DMS53 treated with DMSO at 0.1 percent for 48 hours (cell line): ENCODE results near the gene CDC45.

Experiments
- DNase-seq: peaks from one replicate; lab custom pipeline; 2025; ENCODE audit not compliant: unreplicated experiment; lab: John Stamatoyannopoulos, UW

The CDC45 gene

GRCh38 chr22:19492504-19493174 is 12.9 kb downstream of the CDC45 start:
- DNase-seq, result no peak

DNA sequence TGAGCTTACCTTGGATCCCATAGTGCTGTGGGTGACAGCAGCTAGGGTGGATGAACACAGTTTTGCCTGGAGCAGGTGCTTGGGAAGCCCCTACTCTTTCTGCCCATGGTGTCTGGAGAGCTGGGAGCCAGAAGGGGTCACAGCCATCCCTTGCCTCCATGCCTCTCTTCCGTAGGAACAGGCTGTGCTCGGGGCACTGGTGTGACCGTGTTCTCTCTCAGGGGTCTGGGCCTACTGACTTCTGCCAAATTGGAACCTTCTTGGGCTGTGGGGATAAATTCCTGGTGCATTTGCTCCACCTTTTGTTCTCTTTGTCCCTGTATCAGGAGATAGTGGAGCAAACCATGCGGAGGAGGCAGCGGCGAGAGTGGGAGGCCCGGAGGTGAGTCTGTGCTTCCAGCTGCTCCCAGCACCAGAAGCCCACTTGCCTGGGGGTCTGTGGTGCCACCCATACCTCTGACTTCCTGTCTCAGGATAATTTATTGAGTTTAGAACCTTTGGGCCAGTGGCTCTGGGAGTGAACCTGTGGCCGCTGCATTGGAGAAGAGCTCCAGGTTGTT is 14.4 kb downstream of the CDC45 start:
- no peak for DNase-seq

DNA sequence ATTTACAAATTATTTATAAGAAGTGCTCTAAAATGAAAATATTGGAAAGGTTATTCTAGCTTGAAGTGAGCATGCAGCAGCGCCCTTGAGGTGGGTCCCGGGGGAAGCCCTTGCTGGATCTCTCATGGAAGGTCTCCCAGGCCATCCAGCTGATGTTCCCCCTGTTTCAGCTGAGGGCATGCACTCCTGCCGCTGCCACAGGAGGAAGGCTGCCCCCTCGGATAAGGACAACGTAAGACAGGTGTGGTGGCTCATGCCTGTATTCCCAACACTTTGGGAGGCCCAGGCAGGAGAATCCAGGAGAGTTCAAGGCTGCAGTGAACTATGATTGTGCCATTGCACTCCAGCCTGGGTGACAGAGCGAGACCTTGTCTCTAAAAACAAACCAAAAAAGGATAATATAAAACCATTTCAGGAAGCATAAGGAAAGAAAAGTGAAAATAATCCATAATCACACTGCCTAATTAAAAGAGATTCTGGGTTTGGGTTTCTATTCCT is 15.0 kb downstream of the CDC45 start:
- DNase-seq, result no peak

DNA sequence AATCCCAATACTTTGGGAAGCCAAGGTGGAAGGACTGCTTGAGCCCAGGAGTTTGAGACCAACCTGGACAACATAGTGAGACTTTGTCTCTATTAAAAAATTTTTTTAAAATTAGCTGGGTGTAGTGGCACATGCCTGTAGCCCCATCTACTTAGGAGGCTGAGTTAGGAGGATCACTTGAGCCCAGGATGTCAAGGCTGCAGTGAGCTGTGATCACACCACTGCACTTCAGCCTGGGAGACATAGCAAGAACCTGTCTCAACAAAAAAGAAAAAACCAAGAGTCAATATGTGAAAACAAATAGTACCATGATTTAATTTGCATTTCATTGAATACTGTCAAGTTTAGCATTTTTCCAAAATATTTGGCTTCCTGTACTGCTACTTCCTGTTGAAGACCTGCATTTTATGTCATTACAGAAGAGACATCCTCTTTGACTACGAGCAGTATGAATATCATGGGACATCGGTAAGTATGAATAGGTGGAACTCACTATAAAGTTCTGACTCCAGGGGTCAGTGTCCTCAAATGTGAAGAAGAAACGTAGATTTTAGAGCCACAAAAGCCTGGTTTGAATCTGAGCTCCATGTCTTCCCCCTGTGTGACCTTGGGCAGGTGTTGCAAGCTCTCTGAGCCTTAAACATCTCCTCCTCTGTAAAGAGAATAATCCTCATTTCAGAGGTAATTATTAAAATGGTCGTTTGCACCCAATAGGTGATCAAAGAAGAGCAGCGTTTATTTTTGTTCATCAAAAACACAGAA is 16.0 kb downstream of the CDC45 start:
- no peak for DNase-seq

GRCh38 chr22:19496324-19496630 is 16.6 kb downstream of the CDC45 start:
- no peak for DNase-seq

GRCh38 chr22:19497245-19497644 is 17.5 kb downstream of the CDC45 start:
- no peak for DNase-seq

GRCh38 chr22:19498154-19498865 is 18.6 kb downstream of the CDC45 start:
- DNase-seq, result no peak

DNA sequence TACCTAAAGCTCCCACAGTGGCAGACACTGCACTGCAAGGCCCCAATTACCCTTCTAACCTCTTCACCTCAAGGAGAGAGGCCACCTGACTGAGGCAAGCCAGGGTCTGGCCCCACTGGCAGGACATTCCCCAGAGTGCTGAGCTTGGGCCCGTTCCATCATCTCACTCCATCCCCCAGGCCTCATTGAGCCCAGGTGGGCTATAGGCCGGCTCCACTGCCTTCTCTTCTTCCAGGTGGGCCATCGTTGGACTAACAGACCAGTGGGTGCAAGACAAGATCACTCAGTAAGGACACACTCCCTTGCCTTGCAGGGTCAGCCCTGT is 19.1 kb downstream of the CDC45 start:
- DNase-seq, result no peak

GRCh38 chr22:19499236-19499879 is 19.6 kb downstream of the CDC45 start:
- no peak for DNase-seq

DNA sequence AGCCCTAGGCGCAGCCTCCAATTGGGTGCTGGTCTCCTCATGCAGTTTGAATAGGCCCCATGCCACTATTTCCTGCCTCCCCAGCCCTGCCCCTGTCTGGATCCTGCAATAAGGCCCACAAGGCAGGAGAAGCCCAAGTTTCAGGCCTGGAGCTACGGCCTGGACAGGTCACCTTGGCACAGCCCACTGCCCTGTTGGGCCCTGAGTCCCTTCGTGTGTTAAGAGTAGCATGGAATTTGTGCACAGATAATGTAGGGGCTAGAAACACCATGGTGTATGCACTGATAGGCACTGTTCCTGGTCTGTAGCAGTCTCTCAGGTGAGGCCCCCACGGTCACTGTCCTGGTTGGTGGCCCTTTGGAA is 20.1 kb downstream of the CDC45 start:
- no peak for DNase-seq

GRCh38 chr22:19501897-19502447 is 22.3 kb downstream of the CDC45 start:
- no peak for DNase-seq

DNA sequence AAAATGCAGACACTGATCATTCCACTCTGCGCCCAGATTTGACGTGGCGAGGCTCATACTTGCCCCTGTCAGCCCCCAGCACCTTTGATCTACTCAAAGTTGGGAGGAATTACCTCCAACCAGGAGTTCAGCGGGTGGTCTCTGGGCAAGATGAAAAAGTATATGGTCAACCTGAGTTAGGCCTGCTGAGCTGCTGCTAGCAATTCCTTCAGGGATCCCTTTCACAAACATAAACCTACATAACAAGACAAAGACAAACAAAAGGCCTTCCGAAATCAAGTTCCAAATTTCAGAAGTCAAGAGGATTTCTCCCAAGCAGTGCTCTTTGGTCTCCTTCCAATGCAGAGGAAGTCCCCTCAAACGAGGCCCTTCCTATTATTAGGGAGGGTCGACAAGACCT is 23.6 kb downstream of the CDC45 start:
- DNase-seq, result no peak

- DNase-seq, result no peak
These were observed 24.1 kb downstream of the CDC45 start for GRCh38 chr22:19503869-19504268.

GRCh38 chr22:19504900-19505734 is 25.4 kb downstream of the CDC45 start:
- DNase-seq, result no peak

DNA sequence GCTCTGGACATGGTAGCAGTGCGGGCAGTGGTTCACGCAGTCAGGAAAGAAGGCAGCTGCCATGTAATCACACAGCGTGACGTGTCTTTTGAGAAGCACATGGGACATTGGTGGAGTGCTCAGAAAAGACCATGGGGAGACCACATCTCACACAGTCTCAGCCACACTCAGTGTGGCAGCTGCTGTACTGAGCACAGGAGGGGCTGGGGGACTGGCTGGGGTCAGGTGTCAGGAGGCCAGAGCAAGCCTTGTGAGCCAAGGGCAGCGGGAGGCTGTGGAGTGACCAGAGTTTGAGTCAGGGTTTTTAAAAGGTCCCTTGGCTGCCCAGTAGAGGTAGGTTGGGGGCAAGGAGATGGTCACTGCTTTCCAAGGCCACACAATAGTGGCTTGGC is 26.0 kb downstream of the CDC45 start:
- no peak for DNase-seq

DNA sequence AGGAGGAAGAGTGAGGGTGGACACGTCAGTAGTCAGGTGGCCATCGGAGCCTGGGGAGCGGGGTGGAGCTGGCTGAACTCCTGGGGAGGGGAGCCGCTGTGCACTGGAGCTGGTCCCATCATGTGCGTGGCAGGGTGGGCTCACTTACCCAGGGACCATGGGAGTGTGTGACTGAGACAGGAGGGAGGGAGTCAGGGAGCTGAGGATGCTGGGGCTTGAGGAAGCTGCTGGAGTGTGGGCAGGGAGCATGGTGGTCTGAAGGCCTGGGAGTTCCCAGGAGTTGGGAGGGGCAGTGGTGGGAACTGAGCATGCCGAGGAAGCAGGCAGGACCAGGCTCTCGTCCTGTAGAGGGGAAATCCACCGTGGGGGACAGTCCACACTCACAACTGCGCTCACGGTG is 26.5 kb downstream of the CDC45 start:
- DNase-seq, result no peak

DNA sequence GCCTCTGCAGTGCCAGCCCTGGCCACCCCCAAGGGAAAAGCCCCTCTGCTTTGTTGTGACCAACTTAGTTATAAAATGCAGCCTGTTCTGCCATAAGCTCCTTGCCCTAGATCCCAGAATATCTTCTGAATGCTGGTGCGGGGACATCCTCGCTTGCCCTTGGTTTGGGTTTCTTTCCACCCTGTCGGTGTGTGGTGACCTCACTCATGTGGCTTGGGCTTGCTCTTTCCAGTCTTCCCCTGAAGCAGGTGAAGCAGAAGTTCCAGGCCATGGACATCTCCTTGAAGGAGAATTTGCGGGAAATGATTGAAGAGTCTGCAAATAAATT is 27.8 kb downstream of the CDC45 start:
- DNase-seq, result no peak

DNA sequence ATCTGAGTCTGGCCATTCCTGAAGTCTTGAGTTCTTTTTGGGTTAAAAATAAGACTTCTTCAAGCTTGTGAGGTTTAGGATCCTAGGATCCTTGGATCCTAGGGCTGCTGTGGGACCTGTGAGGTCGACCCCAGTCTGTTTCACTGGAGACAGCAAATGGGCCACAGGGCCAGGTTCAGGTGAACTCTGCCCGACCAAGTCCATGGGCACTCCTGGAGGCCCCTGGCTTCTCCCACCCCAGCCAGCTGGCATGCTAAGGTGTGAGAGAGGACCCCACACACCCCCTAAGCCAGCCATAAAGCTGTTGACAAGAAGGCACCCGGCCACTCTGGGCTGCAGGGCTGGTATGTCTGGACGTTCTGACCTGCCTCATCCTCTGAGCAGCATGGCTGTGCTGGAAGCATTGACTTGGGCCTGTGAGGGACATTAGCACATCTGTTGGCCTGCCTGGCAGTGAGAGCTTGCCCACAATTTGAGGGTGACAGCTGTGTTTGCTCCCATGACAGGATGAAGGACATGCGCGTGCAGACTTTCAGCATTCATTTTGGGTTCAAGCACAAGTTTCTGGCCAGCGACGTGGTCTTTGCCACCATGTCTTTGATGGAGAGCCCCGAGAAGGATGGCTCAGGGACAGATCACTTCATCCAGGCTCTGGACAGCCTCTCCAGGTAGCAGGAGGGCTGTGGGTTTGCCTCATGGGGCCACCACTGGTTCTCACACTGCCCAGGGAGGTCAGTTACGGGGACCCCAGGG is 28.5 kb downstream of the CDC45 start:
- no peak for DNase-seq

DNA sequence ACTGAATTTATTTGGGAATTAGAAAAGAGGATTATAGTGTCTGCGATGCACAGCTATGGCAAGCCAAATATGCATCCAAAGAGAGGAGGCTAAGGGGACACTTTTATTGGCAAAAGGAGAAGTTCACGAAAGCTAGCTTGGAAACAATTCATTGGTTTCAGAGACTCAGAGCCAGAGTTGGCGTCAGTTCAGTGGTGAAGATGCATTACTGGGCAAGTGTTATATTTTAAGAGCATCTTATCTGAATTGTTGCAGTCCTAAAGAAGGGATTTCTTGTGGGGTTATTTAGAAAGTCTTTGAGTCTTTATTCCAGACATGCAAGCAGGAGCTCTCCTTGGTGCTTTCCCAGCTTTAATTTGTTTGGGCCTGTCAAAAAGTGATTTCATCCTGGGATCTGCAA is 29.5 kb downstream of the CDC45 start:
- DNase-seq, result no peak

GRCh38 chr22:19509923-19510322 is 30.2 kb downstream of the CDC45 start:
- DNase-seq, result no peak
